H1 (cell line): ENCODE measurements around the gene CNGA4. TPM values are rescaled to one million over a fixed set of nuclear protein-coding genes. Genes with fewer than 3 reads are reported as not detected.

Source experiments
- ASH2L ChIP-seq: fragments of 200-600, 300-600 bp; sonication (generic); IDR thresholded peaks from one replicate; pipeline ENCODE4 v1.7.1; 2017; ENCODE audit warnings: low read length
- HDAC6 ChIP-seq: IDR thresholded peaks from one replicate; pipeline ENCODE4 v1.7.1; 2012; ENCODE audit warnings: low read depth, mild to moderate bottlenecking, inconsistent platforms, low read length, moderate library complexity
- KDM1A ChIP-seq: fragments of 200-600, 300-600 bp; sonication (generic); IDR thresholded peaks from 2 replicates; pipeline ENCODE4 v1.7.1; 2016; ENCODE audit warnings: mild to moderate bottlenecking, low read length, borderline replicate concordance
- POLR2A ChIP-seq, 2 experiments: IDR thresholded peaks; 1 replicate in 1 of 2; 2 replicates in 1 of 2; pipeline ENCODE4 v1.6.1; 2011; ENCODE audit warnings: low read depth in 2 of 2, low read length in 2 of 2, mild to moderate bottlenecking in 2 of 2; ENCODE audit errors: control extremely low read depth in 1 of 2
- RXRA ChIP-seq: IDR thresholded peaks from 2 replicates; pipeline ENCODE4 v1.6.1; 2011; ENCODE audit warnings: low read depth, mild to moderate bottlenecking, low read length, moderate library complexity; ENCODE audit not compliant: insufficient read depth
- SIRT6 ChIP-seq: IDR thresholded peaks from one replicate; pipeline ENCODE4 v1.7.1; 2012; ENCODE audit warnings: low read length, inconsistent platforms
- SIX5 ChIP-seq: IDR thresholded peaks from 2 replicates; pipeline ENCODE4 v1.6.1; 2011; ENCODE audit warnings: mild to moderate bottlenecking, low read depth, low read length
- SUZ12 ChIP-seq: fragments of 200-600 bp; sonication (generic); IDR thresholded peaks from 2 replicates; pipeline ENCODE4 v1.6.1; 2012; ENCODE audit warnings: mild to moderate bottlenecking, inconsistent platforms, low read length, moderate library complexity, mixed read lengths
- polyA plus RNA-seq, 7 experiments: library from polyadenylated mRNA; depleted of rRNA in 3 of 7; stranded (reverse) in 5 of 7; unstranded in 2 of 7; fragments of >200 nt in 5 of 7; fragments of 200-250 nt in 2 of 7; gene quantifications; 1 replicate in 5 of 7; 2 replicates in 1 of 7; 4 replicates in 1 of 7; pipeline versions ENCODE4 v1.2.1 to v1.2.3, GENCODE V29; 2011 to 2013; ENCODE audit warnings: missing spikeins in 2 of 7, mixed read lengths in 2 of 7
- total RNA-seq: library from RNA; stranded (reverse); fragmentation: NEBNext Ultra II Directional; extraction: Animal tissue kit (Norgen Biotek cat#: 25700); gene quantifications from 2 replicates; pipeline ENCODE4 v1.2.1, GENCODE V29; 2021

CNGA4 gene
- total and polyA plus RNA-seq, 2 of the 8 experiments (the other 6 are each of a cell fraction or from before 2014, with no cell fraction given), result 0.29 TPM; not detected in 1

DNA sequence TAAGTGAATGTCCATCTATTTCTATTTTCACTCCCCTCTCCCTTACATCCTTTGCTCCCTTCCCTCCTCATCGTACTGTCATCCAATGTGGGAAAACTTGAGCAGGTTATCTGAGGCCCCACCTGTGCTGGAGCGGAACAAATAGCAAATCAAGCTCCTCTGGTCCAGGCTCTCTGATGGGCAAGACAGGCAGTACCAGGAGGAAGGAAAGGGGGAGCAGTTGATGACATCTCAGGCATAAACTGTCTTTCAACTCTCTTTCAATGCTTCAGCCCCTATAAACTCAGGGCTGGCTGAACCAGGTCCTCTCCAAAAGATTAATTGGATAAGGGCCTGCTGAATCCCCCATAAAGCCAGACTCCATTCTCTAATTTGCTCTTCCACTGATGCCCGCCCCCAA is 19.3 kb downstream of the CNGA4 start (continued):
- TF ChIP-seq POLR2A (IDR thresholded peaks at IDR 0.05; ENCODE audit: control extremely low read depth in 1 of 2, low read depth in 2 of 2, low read length in 2 of 2), result no peak
- TF ChIP-seq SIRT6, result no peak
- TF ChIP-seq SIX5, result no peak
- TF ChIP-seq HDAC6, result no peak
- no peak for TF ChIP-seq RXRA
- TF ChIP-seq KDM1A, result no peak
- TF ChIP-seq SUZ12, result no peak
- peak; percentile 1 for TF ChIP-seq ASH2L
- TF ChIP-seq, all 59 proteins: peak for 2
